Measurements from ENCODE around the gene DUSP19. TPM values are rescaled to one million over a fixed set of nuclear protein-coding genes. Genes with fewer than 3 reads are reported as not detected.
A peak's percentile ranks its signal among the peaks of the same experiment; 100 is the strongest.

Gene DUSP19
- total and polyA plus RNA-seq, 2 of the 8 experiments (the other 6 are each of a cell fraction or from before 2014, with no cell fraction given), result 0.73 to 2.3 TPM

- TF ChIP-seq SIX5 (IDR thresholded peaks at IDR 0.05; ENCODE audit: low read depth, low read length) (no peak), RAD21 (IDR thresholded peaks at IDR 0.05 in 1 of 2, conservative IDR thresholded peaks at IDR 0.05 in 1 of 2; ENCODE audit: low read depth in 2 of 2, low read length in 2 of 2) (peak; percentile 57 to 72), RNF2 (IDR thresholded peaks at IDR 0.05; ENCODE audit: borderline replicate concordance, low read depth, low read length, missing control alignments, poor library complexity, severe bottlenecking) (no peak), NANOG (IDR thresholded peaks at IDR 0.05; ENCODE audit: insufficient read depth, low read depth, low read length, poor library complexity, severe bottlenecking) (peak; percentile 66), TBP (IDR thresholded peaks at IDR 0.05; ENCODE audit: low read depth, low read length) (peak; percentile 61; the same call in 1 of the 2 replicates), POLR2AphosphoS5 (IDR thresholded peaks at IDR 0.05; ENCODE audit: low read depth, low read length) (peak; percentile 50; the same call in 1 of the 2 replicates), CEBPB (IDR thresholded peaks at IDR 0.05; ENCODE audit: low read depth, low read length) (no peak), SRF (IDR thresholded peaks at IDR 0.05; ENCODE audit: low read depth, low read length) (no peak), RXRA (IDR thresholded peaks at IDR 0.05; ENCODE audit: insufficient read depth, low read depth, low read length) (no peak), PHF8 (conservative IDR thresholded peaks at IDR 0.05; ENCODE audit: low read depth, low read length) (no peak), CREB1 (IDR thresholded peaks at IDR 0.05) (no peak), CTCF (IDR thresholded peaks at IDR 0.05; ENCODE audit: control extremely low read depth in 1 of 3, insufficient read depth in 1 of 3, low read depth in 1 of 3, low read length in 3 of 3) (peak; percentile 61 to 95 (median 92)), NRF1 (IDR thresholded peaks at IDR 0.05; ENCODE audit: low read depth, low read length) (no peak), HDAC2 (IDR thresholded peaks at IDR 0.05; ENCODE audit: borderline replicate concordance in 1 of 2, low read depth in 2 of 2, low read length in 2 of 2) (0 out of 4 replicates have a peak, but pooled peaks of 1 of the 2 experiments have one; percentile 38), ATF3 (IDR thresholded peaks at IDR 0.05; ENCODE audit: insufficient read depth, low read depth, low read length) (no peak), ASH2L (IDR thresholded peaks at IDR 0.05; ENCODE audit: low read length) (peak; percentile 55), KDM4A (IDR thresholded peaks at IDR 0.05; ENCODE audit: low read depth, low read length, severe bottlenecking) (no peak), TCF12 (IDR thresholded peaks at IDR 0.05; ENCODE audit: low read depth, low read length) (no peak), MAX (IDR thresholded peaks at IDR 0.05) (peak; percentile 73)
Measured at GRCh38 chr2:183070942-183071844, 7.4 kb upstream of the DUSP19 start (continued).
